Left colon (tissue), 2 donors: Measurements from ENCODE around the gene PTPRF. TPM values are rescaled to one million over a fixed set of nuclear protein-coding genes. Genes with fewer than 3 reads are reported as not detected.

Experiments
- ATAC-seq: fragments of 200-7000 bp; cut with Tn5 transposase; one replicate; pipeline ENCODE4 v1.9.1; 2020; ENCODE audit warnings: mild to moderate bottlenecking, moderate library complexity
- DNase-seq, 2 donors: peaks; one replicate each; pipeline ENCODE4 v3.0.0-alpha.2; 2020
- intact Hi-C, 2 donors: fragments of 100-400 bp; cut with DNase I in 1 of 2; cut with micrococcal nuclease in 1 of 2; formaldehyde crosslinking; loops; one replicate each; pipeline versions ENCODE4 v1.11.2 to v1.14.0; 2022; cut with DNase I, micrococcal nuclease
- total RNA-seq, 2 donors: library from RNA; stranded (reverse); fragmentation: NEBNext Ultra II Directional; extraction: Animal tissue kit (Norgen Biotek cat#: 25700); gene quantifications; one replicate each; pipeline ENCODE4 v1.2.1, GENCODE V29; 2021
- donor health status: DM: no; HTN: no; CAD: no.
- donor health status: DM: yes; HTN: yes; CAD: no.

PTPRF gene
- total RNA-seq, 2 donors from 2014 or later: 514 to 671 TPM

- intact Hi-C loops: no loop called here
- no peak for DNase-seq
Observed at GRCh38 chr1:43613075-43613942, 82.6 kb downstream of the PTPRF start.

GRCh38 chr1:43614211-43614610 lies 83.5 kb downstream of the PTPRF start:
- intact Hi-C loops: no loop called here
- no peak for ATAC-seq
- DNase-seq: no peak

More at GRCh38 chr1:43613075-43613942, 82.6 kb downstream of the PTPRF start:
- no peak for ATAC-seq

DNA sequence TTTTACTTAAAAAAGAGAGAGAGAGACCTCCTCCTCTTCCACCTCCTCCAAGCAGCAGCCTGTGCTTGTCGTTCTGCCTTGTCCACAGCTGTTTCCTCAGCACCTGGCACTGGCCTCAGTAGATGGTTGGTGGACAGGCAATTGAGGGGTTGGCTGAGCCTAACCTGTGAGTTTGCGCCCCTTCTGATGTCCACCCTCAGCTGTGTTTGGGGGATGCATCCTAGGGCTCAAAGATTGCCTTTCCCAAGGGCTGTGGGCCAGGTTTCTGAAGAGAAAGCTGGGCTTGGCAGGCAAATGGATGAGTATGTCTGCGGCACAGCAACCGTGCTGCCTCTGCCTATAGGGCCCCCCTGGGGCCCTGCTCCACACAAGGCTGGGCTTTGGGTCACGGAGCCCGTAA lies 84.2 kb downstream of the PTPRF start:
- no peak for ATAC-seq
- no peak for DNase-seq
- intact Hi-C loops: no loop called here

DNA sequence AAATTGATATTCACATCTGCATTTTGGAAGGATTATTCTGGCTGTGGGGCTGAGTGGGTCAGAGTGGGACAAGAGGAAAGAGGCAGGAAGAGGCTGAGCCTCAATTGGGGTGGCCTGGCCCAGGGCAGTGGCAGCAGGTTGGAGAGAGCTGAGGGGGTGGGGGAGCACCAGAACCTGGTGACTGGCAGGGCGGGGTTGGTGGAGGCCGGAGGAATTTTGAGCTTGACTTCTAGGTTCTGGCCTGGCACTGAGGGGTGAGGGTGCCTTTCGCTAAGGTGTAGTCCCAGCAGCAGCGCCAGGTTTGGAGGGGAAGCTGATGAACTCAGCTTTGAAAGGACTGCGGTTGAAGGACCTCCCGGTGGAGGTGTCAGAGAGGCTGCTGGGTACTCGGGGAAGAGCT lies 85.7 kb downstream of the PTPRF start:
- no peak for ATAC-seq
- intact Hi-C loops: no loop called here
- no peak for DNase-seq

DNA sequence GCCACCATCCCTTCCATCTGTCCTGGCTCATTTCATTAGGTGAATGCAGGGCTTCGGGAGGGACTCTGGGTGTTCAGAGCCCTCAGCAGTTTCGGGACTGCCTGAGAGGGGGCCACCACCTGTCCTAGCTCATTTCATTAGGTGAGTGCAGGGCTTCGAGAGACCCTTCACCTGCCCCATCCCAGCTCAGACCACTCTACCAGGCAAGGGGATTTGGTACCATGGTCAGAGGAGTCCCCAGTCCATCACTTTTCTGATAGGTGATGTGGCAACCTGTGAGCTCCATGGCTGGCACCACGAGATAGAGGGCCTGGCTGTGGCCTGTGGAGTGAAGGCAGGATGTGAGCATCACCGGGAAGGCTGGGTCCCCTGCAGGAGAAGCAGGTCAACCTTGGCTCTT lies 86.3 kb downstream of the PTPRF start:
- peak; percentile 2 for ATAC-seq
- intact Hi-C loops: no loop called here
- no peak for DNase-seq

- intact Hi-C loops: no loop called here
- no peak for ATAC-seq
- DNase-seq: no peak
Observed at GRCh38 chr1:43617668-43618067, 87.0 kb downstream of the PTPRF start.

GRCh38 chr1:43618521-43619313 lies 88.0 kb downstream of the PTPRF start:
- intact Hi-C loops: no loop called here
- ATAC-seq: no peak
- DNase-seq: no peak

- ATAC-seq (no peak), DNase-seq (no peak)
Observed at GRCh38 chr1:43619314-43619790, 88.7 kb downstream of the PTPRF start.

GRCh38 chr1:43619996-43620920 lies 89.6 kb downstream of the PTPRF start:
- intact Hi-C loops: no loop called here
- ATAC-seq: no peak
- no peak for DNase-seq

More at GRCh38 chr1:43619314-43619790, 88.7 kb downstream of the PTPRF start:
- intact Hi-C loops: no loop called here

DNA sequence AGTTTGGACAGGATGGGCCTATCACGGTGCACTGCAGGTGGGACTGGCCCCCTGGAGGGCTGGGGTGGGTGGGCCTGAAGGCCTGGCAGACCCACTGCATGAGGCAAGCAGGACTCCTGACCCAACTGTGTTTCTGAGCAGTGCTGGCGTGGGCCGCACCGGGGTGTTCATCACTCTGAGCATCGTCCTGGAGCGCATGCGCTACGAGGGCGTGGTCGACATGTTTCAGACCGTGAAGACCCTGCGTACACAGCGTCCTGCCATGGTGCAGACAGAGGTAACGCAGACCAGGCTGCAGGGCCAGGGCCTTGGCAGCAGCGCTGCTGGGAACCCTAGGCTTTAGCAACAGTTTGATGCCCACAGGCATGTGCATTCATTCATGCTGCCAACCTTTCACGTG lies 90.3 kb downstream of the PTPRF start:
- intact Hi-C loops: no loop called here
- DNase-seq: no peak
- no peak for ATAC-seq

GRCh38 chr1:43621386-43621785 lies 90.7 kb downstream of the PTPRF start:
- intact Hi-C loops: no loop called here
- DNase-seq: no peak
- ATAC-seq: no peak

- no peak for ATAC-seq
- no peak for DNase-seq
- intact Hi-C loops: no loop called here
Observed at GRCh38 chr1:43621861-43622260, 91.2 kb downstream of the PTPRF start.

DNA sequence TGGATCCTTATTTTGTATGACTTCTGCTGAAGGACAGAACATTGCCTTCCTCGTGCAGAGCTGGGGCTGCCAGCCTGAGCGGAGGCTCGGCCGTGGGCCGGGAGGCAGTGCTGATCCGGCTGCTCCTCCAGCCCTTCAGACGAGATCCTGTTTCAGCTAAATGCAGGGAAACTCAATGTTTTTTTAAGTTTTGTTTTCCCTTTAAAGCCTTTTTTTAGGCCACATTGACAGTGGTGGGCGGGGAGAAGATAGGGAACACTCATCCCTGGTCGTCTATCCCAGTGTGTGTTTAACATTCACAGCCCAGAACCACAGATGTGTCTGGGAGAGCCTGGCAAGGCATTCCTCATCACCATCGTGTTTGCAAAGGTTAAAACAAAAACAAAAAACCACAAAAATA lies 91.8 kb downstream of the PTPRF start:
- ATAC-seq (no peak), DNase-seq (no peak)
- intact Hi-C loops: no loop called here

GRCh38 chr1:43622901-43623780 lies 92.5 kb downstream of the PTPRF start:
- intact Hi-C loops: no loop called here
- ATAC-seq (no peak), DNase-seq (no peak)

- intact Hi-C loops: no loop called here
- peak; percentile 12 for ATAC-seq
- DNase-seq: no peak
Observed at GRCh38 chr1:43625063-43625780, 94.5 kb downstream of the PTPRF start.

DNA sequence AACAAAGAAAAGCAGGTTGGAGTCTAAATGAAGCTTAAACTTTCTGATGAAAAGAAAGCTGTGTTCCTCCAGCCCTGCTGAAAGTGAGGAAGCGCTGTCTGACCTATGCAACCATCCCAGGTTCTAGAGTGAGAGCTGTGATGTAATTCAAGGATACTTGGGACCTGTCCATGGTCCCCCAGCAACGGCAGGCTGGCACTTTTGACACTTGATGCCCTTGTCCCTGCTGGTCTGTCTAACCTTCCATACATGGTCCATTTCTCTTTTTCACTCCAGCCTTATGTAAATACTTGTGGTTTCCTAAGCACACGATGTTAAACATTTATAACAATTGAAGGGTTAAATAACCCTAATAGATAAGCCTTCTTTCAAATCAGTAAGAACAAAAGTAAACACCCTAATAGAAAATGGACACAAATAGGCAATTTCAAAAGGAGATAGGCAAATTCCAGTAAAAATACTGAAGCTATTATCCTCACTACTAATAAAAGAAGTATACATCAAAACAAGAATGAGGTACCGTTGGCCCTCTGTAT lies 101.5 kb downstream of the PTPRF start:
- intact Hi-C loops: no loop called here
- no peak for ATAC-seq

DNA sequence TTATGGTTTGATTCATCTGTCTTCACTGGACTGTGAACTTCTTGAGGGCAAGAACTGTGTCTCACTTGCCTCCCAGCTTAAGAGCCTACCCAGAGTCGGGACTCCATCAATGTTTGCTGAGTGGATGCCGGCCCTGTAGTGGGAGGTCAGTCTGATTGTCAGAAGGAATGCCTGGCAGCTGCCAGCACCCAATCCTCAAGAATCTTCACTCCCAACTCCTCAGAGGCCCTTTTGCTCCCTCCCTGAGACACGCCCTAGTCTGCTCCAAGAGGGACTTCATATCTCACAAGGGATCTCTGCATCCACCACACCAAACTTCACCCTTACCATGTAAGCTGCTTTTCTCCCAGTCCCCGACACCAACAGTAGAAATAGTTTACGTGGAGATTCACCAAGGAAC lies 104.0 kb downstream of the PTPRF start:
- ATAC-seq: peak; percentile 28

More for the DNA sequence above, 101.5 kb downstream of the PTPRF start:
- DNase-seq: no peak

More for the DNA sequence above, 104.0 kb downstream of the PTPRF start:
- no peak for DNase-seq
- intact Hi-C loops: no loop called here
